ENCODE data around the gene GMPPA.

DNA sequence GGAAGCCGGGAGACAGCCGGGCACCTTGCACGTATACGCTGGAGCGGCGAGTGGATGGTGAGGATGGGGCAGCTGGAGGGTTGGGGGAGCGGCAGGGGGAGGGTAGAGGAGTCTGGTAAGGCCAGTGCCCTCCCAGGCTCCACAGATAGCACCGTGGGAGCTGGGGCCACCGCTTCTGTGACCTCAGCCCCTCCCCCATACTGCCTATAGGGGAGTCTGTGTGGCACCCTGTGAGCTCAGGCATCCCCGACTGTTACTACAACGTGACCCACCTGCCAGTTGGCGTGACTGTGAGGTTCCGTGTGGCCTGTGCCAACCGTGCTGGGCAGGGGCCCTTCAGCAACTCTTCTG lies 9.9 kb upstream of the GMPPA start:
- TF ChIP-seq, protein P1, sequence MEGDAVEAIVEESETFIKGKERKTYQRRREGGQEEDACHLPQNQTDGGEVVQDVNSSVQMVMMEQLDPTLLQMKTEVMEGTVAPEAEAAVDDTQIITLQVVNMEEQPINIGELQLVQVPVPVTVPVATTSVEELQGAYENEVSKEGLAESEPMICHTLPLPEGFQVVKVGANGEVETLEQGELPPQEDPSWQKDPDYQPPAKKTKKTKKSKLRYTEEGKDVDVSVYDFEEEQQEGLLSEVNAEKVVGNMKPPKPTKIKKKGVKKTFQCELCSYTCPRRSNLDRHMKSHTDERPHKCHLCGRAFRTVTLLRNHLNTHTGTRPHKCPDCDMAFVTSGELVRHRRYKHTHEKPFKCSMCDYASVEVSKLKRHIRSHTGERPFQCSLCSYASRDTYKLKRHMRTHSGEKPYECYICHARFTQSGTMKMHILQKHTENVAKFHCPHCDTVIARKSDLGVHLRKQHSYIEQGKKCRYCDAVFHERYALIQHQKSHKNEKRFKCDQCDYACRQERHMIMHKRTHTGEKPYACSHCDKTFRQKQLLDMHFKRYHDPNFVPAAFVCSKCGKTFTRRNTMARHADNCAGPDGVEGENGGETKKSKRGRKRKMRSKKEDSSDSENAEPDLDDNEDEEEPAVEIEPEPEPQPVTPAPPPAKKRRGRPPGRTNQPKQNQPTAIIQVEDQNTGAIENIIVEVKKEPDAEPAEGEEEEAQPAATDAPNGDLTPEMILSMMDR (IDR thresholded peaks at IDR 0.05) = no peak
- TF ChIP-seq POLR2A (IDR thresholded peaks at IDR 0.05) = no peak
- TF ChIP-seq EP300 (IDR thresholded peaks at IDR 0.05) = no peak
